Tibial nerve (tissue), 4 donors: ENCODE data around the gene SGTB.

Experiments used
- CTCF ChIP-seq, 5 experiments: fragments of 200-600 bp in 3 of 5; fragments of 450-650 bp in 2 of 5; sonication (generic) in 3 of 5; IDR thresholded peaks; one replicate each; pipeline ENCODE4 v1.5.1; 2016 to 2019; ENCODE audit warnings: antibody characterized with exemption in 5 of 5, mild to moderate bottlenecking in 3 of 5, moderate library complexity in 2 of 5
- EP300 ChIP-seq, 2 donors: sonication (generic); formaldehyde crosslinking; IDR thresholded peaks; one replicate each; pipeline ENCODE4 v1.6.1; 2017; ENCODE audit warnings: antibody characterized with exemption in 2 of 2, mild to moderate bottlenecking in 1 of 2
- POLR2A ChIP-seq, 2 donors: fragments of 450-650 bp; IDR thresholded peaks; one replicate each; pipeline ENCODE4 v1.6.1; 2017; ENCODE audit warnings: antibody characterized with exemption in 2 of 2, mild to moderate bottlenecking in 2 of 2, moderate library complexity in 2 of 2

GRCh38 chr5:65765582-65765981 is 43.7 kb upstream of the SGTB start:
- TF ChIP-seq CTCF (IDR thresholded peaks at IDR 0.05) (no peak), POLR2A (IDR thresholded peaks at IDR 0.05) (no peak), EP300 (IDR thresholded peaks at IDR 0.05) (no peak)
